ENCODE data around the gene PDAP1. TPM values are rescaled to one million over a fixed set of nuclear protein-coding genes. Genes with fewer than 3 reads are reported as not detected.

PDAP1 gene
- total and polyA plus RNA-seq, 9 of the 15 experiments (the other 6 are each of a cell fraction or from before 2014, with no cell fraction given): 10.2 to 315 (median 129) TPM

DNA sequence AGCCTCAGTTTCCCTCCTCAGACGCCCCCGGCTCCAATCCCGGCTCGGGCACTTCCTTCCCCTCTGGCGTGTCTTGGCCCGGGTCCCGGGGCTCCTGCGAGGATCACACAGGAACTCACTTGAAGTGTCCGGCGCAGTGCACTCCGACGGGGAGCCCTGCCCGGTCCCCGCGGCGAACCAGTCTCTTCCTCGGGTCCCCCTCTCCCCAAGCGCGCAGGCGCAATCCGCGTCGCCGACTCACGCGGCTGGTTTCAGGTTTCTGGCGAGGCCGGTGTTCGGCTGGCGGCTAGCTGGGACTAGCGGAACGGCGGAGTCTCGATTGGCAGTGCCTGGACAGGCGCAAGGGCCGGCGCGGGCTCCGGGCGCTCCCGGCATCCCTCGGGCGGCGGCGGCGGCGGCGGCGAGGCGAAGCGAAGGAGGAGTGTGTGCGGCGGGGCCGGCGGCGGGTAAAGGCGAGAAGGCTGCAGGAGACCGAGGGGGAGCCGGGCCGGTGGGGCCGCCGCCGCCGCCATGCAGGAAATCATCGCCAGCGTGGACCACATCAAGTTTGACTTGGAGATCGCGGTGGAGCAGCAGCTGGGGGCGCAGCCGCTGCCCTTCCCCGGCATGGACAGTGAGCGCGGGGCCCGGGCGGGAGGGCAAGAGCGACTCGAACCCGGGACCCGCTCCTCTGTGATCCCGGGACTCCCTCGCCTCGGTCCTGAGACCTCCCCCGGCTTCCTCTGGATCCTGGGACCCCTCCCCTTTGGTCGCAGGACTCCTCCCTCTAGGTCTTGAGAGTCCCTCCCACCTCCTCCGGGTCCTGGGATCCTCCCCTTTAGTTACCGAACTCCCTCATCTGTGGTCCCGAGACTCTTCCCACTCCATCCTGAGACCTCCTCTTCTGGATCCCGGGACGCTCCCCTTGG, 30.4 kb upstream of the PDAP1 start, which contains the start of the genes CPSF4 and PTCD1 (continued):
- TF ChIP-seq MIER1 (IDR thresholded peaks at IDR 0.05; ENCODE audit: low read depth) (no peak), SRSF9 (IDR thresholded peaks at IDR 0.05; ENCODE audit: borderline replicate concordance, low read depth, low read length) (no peak), HDAC1 (IDR thresholded peaks at IDR 0.05) (peak in 1 of 2 experiments; percentile 78; a peak in 2 of 4 replicates), XRCC3 (IDR thresholded peaks at IDR 0.05) (no peak), BRD4 (IDR thresholded peaks at IDR 0.05) (no peak), KLF16 (IDR thresholded peaks at IDR 0.05) (no peak), MED1 (CRISPR knock-in tag; IDR thresholded peaks at IDR 0.05; ENCODE audit: borderline replicate concordance) (no peak), NR1H2 (CRISPR knock-in tag; IDR thresholded peaks at IDR 0.05) (no peak), ZNF76 (CRISPR knock-in tag; IDR thresholded peaks at IDR 0.05; ENCODE audit: borderline replicate concordance) (peak; percentile 69; the same call in 1 of the 2 replicates), ZNF589 (CRISPR knock-in tag; IDR thresholded peaks at IDR 0.05; ENCODE audit: low read depth) (no peak), IRF2 (CRISPR knock-in tag; IDR thresholded peaks at IDR 0.05) (no peak), ZNF217 (CRISPR knock-in tag; IDR thresholded peaks at IDR 0.05) (no peak), CUX1 (CRISPR knock-in tag; IDR thresholded peaks at IDR 0.05) (no peak), WHSC1 (IDR thresholded peaks at IDR 0.05; ENCODE audit: low read length) (no peak), ZBTB12 (CRISPR knock-in tag; IDR thresholded peaks at IDR 0.05) (no peak), ZNF280A (IDR thresholded peaks at IDR 0.05; ENCODE audit: low read depth, partially characterized antibody) (no peak), DACH1 (IDR thresholded peaks at IDR 0.05; ENCODE audit: partially characterized antibody) (no peak)
- TF ChIP-seq, protein P1, sequence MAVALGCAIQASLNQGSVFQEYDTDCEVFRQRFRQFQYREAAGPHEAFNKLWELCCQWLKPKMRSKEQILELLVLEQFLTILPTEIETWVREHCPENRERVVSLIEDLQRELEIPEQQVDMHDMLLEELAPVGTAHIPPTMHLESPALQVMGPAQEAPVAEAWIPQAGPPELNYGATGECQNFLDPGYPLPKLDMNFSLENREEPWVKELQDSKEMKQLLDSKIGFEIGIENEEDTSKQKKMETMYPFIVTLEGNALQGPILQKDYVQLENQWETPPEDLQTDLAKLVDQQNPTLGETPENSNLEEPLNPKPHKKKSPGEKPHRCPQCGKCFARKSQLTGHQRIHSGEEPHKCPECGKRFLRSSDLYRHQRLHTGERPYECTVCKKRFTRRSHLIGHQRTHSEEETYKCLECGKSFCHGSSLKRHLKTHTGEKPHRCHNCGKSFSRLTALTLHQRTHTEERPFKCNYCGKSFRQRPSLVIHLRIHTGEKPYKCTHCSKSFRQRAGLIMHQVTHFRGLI (CRISPR knock-in tag; IDR thresholded peaks at IDR 0.05): no peak

Measured in K562 (cell line).